Nephron (organoid): Measurements from ENCODE around the gene COQ10B.

Source experiments
- H3K27ac Mint-ChIP-seq, 3 experiments: 2 replicates each; pipeline ENCODE4 v1.8.0; 2020; ENCODE audit warnings: mixed read lengths in 3 of 3, mild to moderate bottlenecking in 2 of 3, moderate library complexity in 1 of 3
- H3K27me3 Mint-ChIP-seq: 2 replicates; pipeline ENCODE4 v1.8.0; 2021; ENCODE audit warnings: low read depth, mild to moderate bottlenecking, moderate library complexity, mixed read lengths
- H3K36me3 Mint-ChIP-seq: 2 replicates; pipeline ENCODE4 v1.8.0; 2020; ENCODE audit warnings: low read depth, mixed read lengths
- H3K4me1 Mint-ChIP-seq: 2 replicates; pipeline ENCODE4 v1.8.0; 2020; ENCODE audit warnings: mixed read lengths
- H3K4me3 Mint-ChIP-seq, 3 experiments: 2 replicates each; pipeline ENCODE4 v1.8.0; 2020; ENCODE audit warnings: mild to moderate bottlenecking in 3 of 3, mixed read lengths in 3 of 3, moderate library complexity in 2 of 3
- H3K9me3 Mint-ChIP-seq: 2 replicates; pipeline ENCODE4 v1.8.0; 2020; ENCODE audit warnings: mixed read lengths
- TF ChIP-seq, protein P1 (sequence below), 3 experiments: fragments of 200-600 bp; sonication (generic); IDR thresholded peaks; one replicate each; pipeline ENCODE4 v1.5.0; 2021; ENCODE audit warnings: antibody characterized with exemption in 3 of 3; ENCODE audit not compliant: unreplicated experiment in 3 of 3

The COQ10B gene

DNA sequence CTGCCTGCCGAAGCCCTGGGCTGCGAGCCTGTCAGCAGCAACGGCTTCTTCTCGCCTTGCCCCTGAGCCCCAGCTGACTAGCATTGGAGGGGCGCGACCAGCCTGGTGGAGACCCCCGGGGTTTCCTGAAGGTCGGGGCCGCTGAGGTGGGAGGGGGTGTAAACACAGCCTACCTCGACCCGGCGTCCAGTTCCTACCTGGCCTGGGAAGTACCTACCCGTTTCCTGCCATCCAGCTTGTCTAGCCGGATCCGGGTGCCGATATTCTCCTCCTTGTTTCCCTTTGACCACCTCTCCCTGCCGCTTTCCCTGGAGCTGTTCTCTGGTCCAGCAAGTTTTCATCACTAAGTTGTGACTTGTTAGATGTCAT is 63.0 kb downstream of the COQ10B start:
- H3K36me3 Mint-ChIP-seq: peaks cover 25% of the 10 kb centered on the region
- H3K4me3 Mint-ChIP-seq: peak overlapping the region; percentile 96 to 100 (median 98)
- TF ChIP-seq, protein P1, sequence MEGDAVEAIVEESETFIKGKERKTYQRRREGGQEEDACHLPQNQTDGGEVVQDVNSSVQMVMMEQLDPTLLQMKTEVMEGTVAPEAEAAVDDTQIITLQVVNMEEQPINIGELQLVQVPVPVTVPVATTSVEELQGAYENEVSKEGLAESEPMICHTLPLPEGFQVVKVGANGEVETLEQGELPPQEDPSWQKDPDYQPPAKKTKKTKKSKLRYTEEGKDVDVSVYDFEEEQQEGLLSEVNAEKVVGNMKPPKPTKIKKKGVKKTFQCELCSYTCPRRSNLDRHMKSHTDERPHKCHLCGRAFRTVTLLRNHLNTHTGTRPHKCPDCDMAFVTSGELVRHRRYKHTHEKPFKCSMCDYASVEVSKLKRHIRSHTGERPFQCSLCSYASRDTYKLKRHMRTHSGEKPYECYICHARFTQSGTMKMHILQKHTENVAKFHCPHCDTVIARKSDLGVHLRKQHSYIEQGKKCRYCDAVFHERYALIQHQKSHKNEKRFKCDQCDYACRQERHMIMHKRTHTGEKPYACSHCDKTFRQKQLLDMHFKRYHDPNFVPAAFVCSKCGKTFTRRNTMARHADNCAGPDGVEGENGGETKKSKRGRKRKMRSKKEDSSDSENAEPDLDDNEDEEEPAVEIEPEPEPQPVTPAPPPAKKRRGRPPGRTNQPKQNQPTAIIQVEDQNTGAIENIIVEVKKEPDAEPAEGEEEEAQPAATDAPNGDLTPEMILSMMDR (IDR thresholded peaks at IDR 0.05; ENCODE audit: unreplicated experiment in 3 of 3): no peak

DNA sequence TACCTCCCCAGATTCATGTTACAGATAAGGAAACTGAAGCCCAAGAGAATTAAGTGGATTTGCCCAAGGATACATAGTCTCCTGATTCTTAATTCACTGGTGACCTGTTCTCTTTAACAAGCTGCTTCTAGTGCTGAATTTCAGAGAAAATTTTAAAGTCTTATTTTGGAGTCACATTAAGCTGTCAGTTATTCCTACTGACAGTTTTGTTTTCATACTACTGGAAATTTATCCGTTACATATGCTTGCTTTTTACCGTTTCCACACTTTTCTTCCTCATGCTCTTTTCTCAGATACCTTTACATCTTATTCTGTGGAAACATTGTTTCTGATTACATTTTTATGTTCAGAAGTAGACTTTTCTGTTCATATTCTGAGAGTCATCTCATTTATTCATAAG is 63.8 kb downstream of the COQ10B start:
- Mint-ChIP-seq H3K36me3 (peaks cover 31% of the 10 kb centered on the region), H3K27ac (peak overlapping the region; percentile 78 to 98 (median 92)), H3K4me1 (peaks cover 21% of the 10 kb centered on the region), H3K9me3 (peaks cover 12% of the 10 kb centered on the region), H3K4me3 (peak overlapping the region; percentile 96 to 100 (median 98)), H3K27me3 (no peaks in the 10 kb centered on the region)
- TF ChIP-seq, protein P1 (IDR thresholded peaks at IDR 0.05; ENCODE audit: unreplicated experiment in 3 of 3): no peak

More for the DNA sequence above, 63.0 kb downstream of the COQ10B start:
- H3K4me1 Mint-ChIP-seq: peaks cover 21% of the 10 kb centered on the region
- peak overlapping the region; percentile 78 to 98 (median 92) for H3K27ac Mint-ChIP-seq
- peaks cover 9% of the 10 kb centered on the region for H3K9me3 Mint-ChIP-seq
- H3K27me3 Mint-ChIP-seq: no peaks in the 10 kb centered on the region
